Activated T-helper 17 cell treated with anti-CD3 and anti-CD28 coated beads, Interleukin-2, amount 50 U/mL, for 72 hours (primary cell): ENCODE data around the gene PTPRN2. TPM values are rescaled to one million over a fixed set of nuclear protein-coding genes. Genes with fewer than 3 reads are reported as not detected.
"Not testable (repeated sequence)": the region's sequence is repeated elsewhere in the genome, so short reads cannot be mapped to it uniquely, and the experiment has no call there.

Experiments used
- ATAC-seq: fragments of 150-1000 bp; cut with Tn5 transposase; replicated peaks from 2 replicates; pipeline ENCODE4 v1.10.0; 2021; ENCODE audit warnings: mild to moderate bottlenecking, moderate library complexity
- H3K27ac Mint-ChIP-seq: one replicate; pipeline ENCODE4 v1.8.0; 2022; ENCODE audit warnings: mixed read lengths
- H3K27me3 Mint-ChIP-seq: one replicate; pipeline ENCODE4 v1.8.0; 2022; ENCODE audit warnings: mixed read lengths
- H3K36me3 Mint-ChIP-seq: one replicate; pipeline ENCODE4 v1.8.0; 2022; ENCODE audit warnings: low read depth, mild to moderate bottlenecking, mixed read lengths
- H3K4me1 Mint-ChIP-seq: one replicate; pipeline ENCODE4 v1.8.0; 2022; ENCODE audit warnings: mixed read lengths
- H3K4me3 Mint-ChIP-seq: one replicate; pipeline ENCODE4 v1.8.0; 2022; ENCODE audit warnings: mild to moderate bottlenecking, mixed read lengths
- H3K9me3 Mint-ChIP-seq: one replicate; pipeline ENCODE4 v1.8.0; 2022; ENCODE audit warnings: mixed read lengths
- total RNA-seq, 2 donors: library from RNA; stranded (reverse); gene quantifications; one replicate each; pipeline ENCODE4 v1.2.3, GENCODE V29; 2022

Gene PTPRN2
- total RNA-seq, 2 donors from 2014 or later, result 0.48 to 1.4 TPM

- Mint-ChIP-seq H3K9me3 (no peaks in the 10 kb centered on the region), H3K27ac (no peak overlapping the region), H3K4me3 (no peak overlapping the region), H3K4me1 (no peaks in the 10 kb centered on the region), H3K36me3 (no peaks in the 10 kb centered on the region), H3K27me3 (peaks cover 24% of the 10 kb centered on the region)
- no peak for ATAC-seq
Measured at GRCh38 chr7:157941210-157941609, 646.4 kb downstream of the PTPRN2 start.

GRCh38 chr7:157940497-157940896 lies 647.1 kb downstream of the PTPRN2 start:
- Mint-ChIP-seq H3K36me3 (no peaks in the 10 kb centered on the region), H3K9me3 (peaks cover under 1% of the 10 kb centered on the region), H3K27me3 (peaks cover 24% of the 10 kb centered on the region), H3K4me1 (peaks cover 1% of the 10 kb centered on the region), H3K4me3 (no peak overlapping the region), H3K27ac (no peak overlapping the region)
- ATAC-seq, result no peak

GRCh38 chr7:157938211-157938610 lies 649.4 kb downstream of the PTPRN2 start:
- ATAC-seq, result no peak
- H3K4me3 Mint-ChIP-seq, result no peak overlapping the region
- H3K4me1 Mint-ChIP-seq, result peaks cover 5% of the 10 kb centered on the region
- peaks cover 15% of the 10 kb centered on the region for H3K27me3 Mint-ChIP-seq
- H3K27ac Mint-ChIP-seq, result no peak overlapping the region
- H3K36me3 Mint-ChIP-seq, result no peaks in the 10 kb centered on the region
- H3K9me3 Mint-ChIP-seq, result peaks cover 6% of the 10 kb centered on the region

- peaks cover 7% of the 10 kb centered on the region for H3K36me3 Mint-ChIP-seq
- peaks cover 10% of the 10 kb centered on the region for H3K27me3 Mint-ChIP-seq
Measured at GRCh38 chr7:157937406-157937805, 650.2 kb downstream of the PTPRN2 start.

DNA sequence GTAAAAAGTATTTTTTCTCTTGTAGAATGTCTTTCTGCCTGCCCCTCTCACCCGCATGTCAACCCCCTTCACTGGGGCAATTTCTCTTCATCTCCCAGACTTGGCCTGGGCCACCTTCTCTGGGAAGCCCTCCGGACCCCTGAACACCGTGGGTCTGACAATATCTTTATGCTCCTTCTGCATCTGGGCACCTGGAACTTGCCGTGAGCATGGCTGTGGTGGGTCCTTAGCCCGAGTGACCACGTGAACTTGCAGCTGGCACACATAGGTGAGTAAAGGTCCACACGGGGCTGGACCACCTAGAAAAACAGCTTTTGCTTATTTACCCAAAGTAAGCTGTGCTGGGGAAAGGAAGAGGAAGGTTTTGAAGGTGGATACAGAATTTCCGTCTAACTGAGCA lies 650.6 kb downstream of the PTPRN2 start:
- peaks cover 15% of the 10 kb centered on the region for H3K9me3 Mint-ChIP-seq
- no peak for ATAC-seq
- peaks cover 10% of the 10 kb centered on the region for H3K36me3 Mint-ChIP-seq
- no peak overlapping the region for H3K27ac Mint-ChIP-seq
- H3K4me1 Mint-ChIP-seq, result peaks cover 14% of the 10 kb centered on the region
- peaks cover 10% of the 10 kb centered on the region for H3K27me3 Mint-ChIP-seq
- no peak overlapping the region for H3K4me3 Mint-ChIP-seq

More at GRCh38 chr7:157937406-157937805, 650.2 kb downstream of the PTPRN2 start:
- peaks cover 11% of the 10 kb centered on the region for H3K9me3 Mint-ChIP-seq
- no peak overlapping the region for H3K4me3 Mint-ChIP-seq
- H3K27ac Mint-ChIP-seq, result no peak overlapping the region
- peaks cover 10% of the 10 kb centered on the region for H3K4me1 Mint-ChIP-seq
- ATAC-seq, result no peak

DNA sequence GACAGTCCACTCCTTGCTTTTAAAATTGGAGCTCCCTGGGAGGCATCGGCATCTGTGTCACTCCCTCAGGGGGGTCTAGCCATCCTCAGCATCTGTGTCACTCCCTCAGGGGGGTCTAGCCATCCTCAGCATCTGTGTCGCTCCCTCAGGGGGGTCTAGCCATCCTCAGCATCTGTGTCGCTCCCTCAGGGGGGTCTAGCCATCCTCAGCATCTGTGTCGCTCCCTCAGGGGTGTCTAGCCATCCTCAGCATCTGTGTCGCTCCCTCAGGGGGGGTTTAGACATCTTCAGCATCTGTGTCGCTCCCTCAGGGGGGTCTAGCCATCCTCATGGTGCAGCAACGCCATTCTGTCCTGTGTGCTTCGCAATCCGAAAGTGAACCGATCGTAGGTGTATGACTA lies 651.9 kb downstream of the PTPRN2 start:
- Mint-ChIP-seq H3K27ac (peak overlapping the region; percentile 79), H3K4me1 (peaks cover 14% of the 10 kb centered on the region), H3K9me3 (peaks cover 15% of the 10 kb centered on the region), H3K36me3 (peaks cover 10% of the 10 kb centered on the region)
- not testable (repeated sequence) for H3K4me3 Mint-ChIP-seq, ATAC-seq, H3K27me3 Mint-ChIP-seq

- not testable (repeated sequence) for ATAC-seq, H3K4me3 Mint-ChIP-seq, H3K27me3 Mint-ChIP-seq
- Mint-ChIP-seq H3K9me3 (peaks cover 15% of the 10 kb centered on the region), H3K4me1 (peaks cover 14% of the 10 kb centered on the region), H3K27ac (peak overlapping the region; percentile 98), H3K36me3 (peaks cover 10% of the 10 kb centered on the region)
Measured at GRCh38 chr7:157933219-157934155, 654.1 kb downstream of the PTPRN2 start.

DNA sequence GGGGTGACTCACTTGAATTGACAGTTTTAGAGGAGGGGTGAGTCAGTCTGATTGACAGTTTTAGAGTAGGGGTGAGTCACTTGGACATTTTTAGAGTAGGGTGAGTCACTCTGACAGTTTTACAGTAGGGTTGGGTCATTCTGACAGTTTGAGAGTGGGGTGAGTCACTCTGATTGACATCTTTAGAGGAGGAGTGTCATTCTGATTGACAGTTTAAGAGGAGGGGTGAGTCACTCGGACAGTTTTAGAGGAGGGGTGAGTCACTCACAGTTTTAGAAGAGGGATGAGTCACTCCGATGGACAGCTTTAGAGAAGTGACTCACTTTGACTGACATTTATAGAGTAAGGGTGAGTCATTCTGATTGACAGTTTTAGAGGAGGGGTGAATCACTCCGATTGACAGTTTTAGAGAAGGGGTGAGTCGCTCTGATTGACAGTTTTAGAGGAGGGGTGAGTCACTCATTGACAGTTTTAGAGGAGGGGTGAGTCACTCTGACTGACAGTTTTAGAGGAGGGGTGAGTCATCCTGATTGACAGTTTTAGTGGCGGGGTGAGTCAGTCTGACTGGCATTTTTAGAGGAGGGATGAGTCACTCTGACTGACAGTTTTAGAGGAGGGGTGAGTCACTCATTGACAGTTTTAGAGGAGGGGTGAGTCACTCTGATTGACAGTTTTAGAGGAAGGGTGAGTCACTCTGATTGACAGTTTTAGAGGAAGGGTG lies 655.0 kb downstream of the PTPRN2 start:
- Mint-ChIP-seq H3K4me1 (peaks cover 14% of the 10 kb centered on the region), H3K36me3 (peaks cover 10% of the 10 kb centered on the region), H3K27me3 (peaks cover 9% of the 10 kb centered on the region), H3K4me3 (peak overlapping the region; percentile 58), H3K9me3 (peaks cover 15% of the 10 kb centered on the region), H3K27ac (peak overlapping the region; percentile 98)
- peak; percentile 66 for ATAC-seq

DNA sequence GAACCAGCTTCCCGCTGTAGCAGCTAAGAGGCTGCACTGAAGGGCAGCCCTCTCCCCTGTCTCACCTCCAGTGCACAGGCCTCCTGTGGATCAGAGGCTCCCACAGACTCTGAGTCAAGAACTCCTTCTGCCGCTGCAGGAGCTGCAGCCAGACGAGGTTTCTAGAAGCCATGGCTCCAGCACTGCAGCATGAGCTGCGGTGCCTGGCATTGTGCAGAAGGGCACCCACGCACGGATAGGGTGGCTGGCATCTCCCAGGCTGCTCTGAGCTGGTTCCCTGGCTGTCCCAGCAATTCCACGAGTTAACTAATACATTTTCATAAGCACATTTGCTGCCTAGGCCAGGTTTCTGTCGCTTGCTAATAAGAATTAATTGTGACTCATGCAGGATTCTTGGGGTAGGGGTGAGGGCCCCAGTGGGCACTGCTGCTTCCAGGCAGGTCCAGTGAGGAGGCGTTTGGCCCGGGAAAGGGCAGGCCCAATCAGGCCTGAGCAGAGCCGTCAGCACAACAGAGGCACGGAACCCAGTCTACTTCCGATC lies 656.6 kb downstream of the PTPRN2 start:
- H3K27me3 Mint-ChIP-seq, result peaks cover 6% of the 10 kb centered on the region
- H3K9me3 Mint-ChIP-seq, result peaks cover 15% of the 10 kb centered on the region
- no peak overlapping the region for H3K27ac Mint-ChIP-seq
- peaks cover 10% of the 10 kb centered on the region for H3K36me3 Mint-ChIP-seq
- no peak for ATAC-seq
- peaks cover 17% of the 10 kb centered on the region for H3K4me1 Mint-ChIP-seq
- no peak overlapping the region for H3K4me3 Mint-ChIP-seq

GRCh38 chr7:157930441-157930840 lies 657.2 kb downstream of the PTPRN2 start:
- Mint-ChIP-seq H3K27me3 (peaks cover 6% of the 10 kb centered on the region), H3K9me3 (peaks cover 13% of the 10 kb centered on the region), H3K4me1 (peaks cover 17% of the 10 kb centered on the region), H3K4me3 (no peak overlapping the region), H3K36me3 (peaks cover 10% of the 10 kb centered on the region), H3K27ac (no peak overlapping the region)
- no peak for ATAC-seq

DNA sequence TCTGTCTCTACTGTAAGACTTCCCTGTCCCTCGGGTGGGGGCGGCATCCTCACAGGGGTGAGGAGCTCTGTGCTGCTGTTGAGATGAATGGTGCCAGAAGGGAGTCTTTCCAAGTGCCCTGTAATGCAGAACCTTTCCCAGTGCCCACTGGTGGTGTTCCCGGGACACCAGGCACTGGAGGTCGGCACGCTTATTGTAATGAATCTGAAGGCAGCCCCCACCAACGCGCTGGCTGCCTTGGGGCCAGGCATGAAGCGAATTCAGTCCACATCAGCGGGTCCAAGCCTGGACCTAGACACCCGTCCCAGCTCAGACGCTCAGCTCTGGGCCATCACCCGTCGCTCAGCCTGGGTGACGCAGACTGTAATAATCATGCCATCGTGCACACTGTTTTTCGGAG lies 658.0 kb downstream of the PTPRN2 start:
- H3K27me3 Mint-ChIP-seq, result peaks cover 6% of the 10 kb centered on the region
- no peak overlapping the region for H3K27ac Mint-ChIP-seq
- no peak for ATAC-seq

GRCh38 chr7:157928808-157929425 lies 658.7 kb downstream of the PTPRN2 start:
- Mint-ChIP-seq H3K27ac (no peak overlapping the region), H3K4me3 (no peak overlapping the region), H3K4me1 (peaks cover 14% of the 10 kb centered on the region), H3K36me3 (peaks cover 10% of the 10 kb centered on the region), H3K9me3 (peaks cover 8% of the 10 kb centered on the region), H3K27me3 (peaks cover 6% of the 10 kb centered on the region)
- ATAC-seq, result no peak

More for the DNA sequence above, 658.0 kb downstream of the PTPRN2 start:
- Mint-ChIP-seq H3K9me3 (peaks cover 8% of the 10 kb centered on the region), H3K4me3 (no peak overlapping the region), H3K36me3 (peaks cover 10% of the 10 kb centered on the region), H3K4me1 (peaks cover 14% of the 10 kb centered on the region)

GRCh38 chr7:157928171-157928794 lies 659.3 kb downstream of the PTPRN2 start:
- Mint-ChIP-seq H3K27me3 (peaks cover 11% of the 10 kb centered on the region), H3K9me3 (peaks cover 8% of the 10 kb centered on the region), H3K27ac (no peak overlapping the region), H3K4me3 (no peak overlapping the region), H3K36me3 (peaks cover 10% of the 10 kb centered on the region), H3K4me1 (peaks cover 14% of the 10 kb centered on the region)
- no peak for ATAC-seq
